K562 (cell line): ENCODE measurements around the gene FCRL1. TPM values are rescaled to one million over a fixed set of nuclear protein-coding genes. Genes with fewer than 3 reads are reported as not detected.

Experiments used
- ATAC-seq: fragments of 200-7000 bp; cut with Tn5 transposase; 3 replicates; pipeline ENCODE4 v1.9.1; 2020; ENCODE audit warnings: moderate library complexity
- BruUV-seq: library from RNA; stranded (reverse); fragments of 400-500 nt; replicated peaks from 2 replicates; lab custom pipeline; 2021; lab: Mats Ljungman, UMichigan
- CTCF ChIA-PET: fragments of 300-600 bp; formaldehyde crosslinking; extraction: SDS; loops from one replicate; lab custom pipeline; 2021; ENCODE audit warnings: low intra/inter-chr PET ratio; lab: Yijun Ruan, JAX
- POLR2A ChIA-PET: fragments of 300-600, 350-650 bp; sonication (Branson Sonifier 250); formaldehyde crosslinking; extraction: SDS; loops from one replicate; lab custom pipeline; 2021; ENCODE audit warnings: antibody characterized with exemption, inconsistent platforms; lab: Yijun Ruan, JAX
- DNase-seq, 4 experiments: peaks; one replicate each; pipeline versions ENCODE4 v3.0.0 to v3.0.0-alpha.2; 2011 to 2018; ENCODE audit warnings: low spot score in 3 of 4, mixed read lengths in 3 of 4; ENCODE audit errors: extremely low read depth in 1 of 4
- FAIRE-seq: peaks from 2 replicates; lab custom pipeline; 2011; peaks lifted over from hg19 to GRCh38; lab: Jason Lieb, UNC
- H2AFZ ChIP-seq: 2 replicates; pipeline ENCODE4 v1.6.0; 2011; ENCODE audit warnings: low read depth, low read length, control low read depth, inconsistent platforms
- H3K27ac ChIP-seq: fragments of 200-600 bp; 3 replicates; pipeline ENCODE4 v1.8.0; 2011; ENCODE audit warnings: low read depth, mild to moderate bottlenecking, control low read depth, inconsistent platforms, low read length, moderate library complexity, mixed read lengths; ENCODE audit errors: extremely low read depth
- H3K27me3 ChIP-seq, 2 experiments: fragments of 300-600 bp in 1 of 2; 2 replicates in 1 of 2; 3 replicates in 1 of 2; pipeline versions ENCODE4 v1.6.0 to v1.8.0; 2011; ENCODE audit warnings: inconsistent platforms in 2 of 2, low read length in 2 of 2, mild to moderate bottlenecking in 1 of 2, mixed read lengths in 1 of 2, moderate library complexity in 1 of 2; ENCODE audit not compliant: control insufficient read depth in 2 of 2, insufficient read depth in 2 of 2
- H3K36me3 ChIP-seq: fragments of 300-600 bp; 3 replicates; pipeline ENCODE4 v1.8.0; 2011; ENCODE audit warnings: mild to moderate bottlenecking, low read length, inconsistent platforms; ENCODE audit not compliant: control insufficient read depth, insufficient read depth
- H3K4me1 ChIP-seq, 2 experiments: fragments of 200-600 bp in 1 of 2; replicated peaks in 1 of 2; 2 replicates in 1 of 2; 3 replicates in 1 of 2; pipeline versions ENCODE4 v1.5.1 to v1.8.0; 2011; ENCODE audit warnings: inconsistent platforms in 2 of 2, low read length in 2 of 2, mild to moderate bottlenecking in 1 of 2, mixed read lengths in 1 of 2, moderate library complexity in 1 of 2; ENCODE audit not compliant: control insufficient read depth in 2 of 2, insufficient read depth in 2 of 2
- H3K4me2 ChIP-seq: 2 replicates; pipeline ENCODE4 v1.6.1; 2011; ENCODE audit warnings: low read length, control low read depth, inconsistent platforms, mixed read lengths; ENCODE audit not compliant: insufficient read depth
- H3K4me3 ChIP-seq: fragments of 200-600 bp; sonication (generic), shearing (Covaris generic); 2 replicates; pipeline ENCODE4 v1.5.1; 2016; ENCODE audit warnings: control low read depth, inconsistent platforms
- H3K79me2 ChIP-seq: fragments of 200-600 bp; 3 replicates; pipeline ENCODE4 v1.8.0; 2011; ENCODE audit warnings: low read length, inconsistent platforms; ENCODE audit not compliant: control insufficient read depth, insufficient read depth
- H3K9ac ChIP-seq, 2 experiments: 2 replicates each; pipeline versions ENCODE4 v1.6.0 to v1.6.1; 2011; ENCODE audit warnings: low read depth in 2 of 2, low read length in 2 of 2, control low read depth in 1 of 2, inconsistent platforms in 1 of 2, mild to moderate bottlenecking in 1 of 2, mixed read lengths in 1 of 2; ENCODE audit not compliant: insufficient read depth in 1 of 2
- H3K9me1 ChIP-seq: one replicate; pipeline ENCODE4 v1.6.0; 2011; ENCODE audit warnings: inconsistent platforms, mild to moderate bottlenecking, low read length, moderate library complexity; ENCODE audit not compliant: control insufficient read depth, insufficient read depth
- H3K9me3 ChIP-seq: replicated peaks from 2 replicates; pipeline ENCODE4 v1.5.1; 2011; ENCODE audit warnings: low read depth, low read length, inconsistent platforms; ENCODE audit not compliant: control insufficient read depth, insufficient read depth
- H4K20me1 ChIP-seq: replicated peaks from 2 replicates; pipeline ENCODE4 v1.6.1; 2011; ENCODE audit warnings: low read length, inconsistent platforms, mixed read lengths; ENCODE audit not compliant: control insufficient read depth, insufficient read depth
- ASH1L ChIP-seq: fragments of 450-650 bp; IDR thresholded peaks from 2 replicates; pipeline ENCODE4 v1.6.1; 2018; ENCODE audit warnings: borderline replicate concordance, mild to moderate bottlenecking, low read depth; ENCODE audit not compliant: partially characterized antibody
- CREB1 ChIP-seq, 2 experiments: sonication (generic) in 1 of 2; formaldehyde crosslinking in 1 of 2; IDR thresholded peaks; 2 replicates each; pipeline versions ENCODE4 v1.6.1 to v1.8.0; 2012 to 2022; ENCODE audit warnings: inconsistent platforms in 1 of 2, mild to moderate bottlenecking in 1 of 2, missing genetic modification reagents in 1 of 2, moderate library complexity in 1 of 2
- FOXJ2 ChIP-seq: fragments of 200-800 bp; sonication (Bioruptor generic); IDR thresholded peaks from 2 replicates; pipeline ENCODE4 v1.6.1; 2016; ENCODE audit warnings: missing genetic modification characterization, missing compliant biosample characterization
- HNRNPL ChIP-seq: fragments of 200-400 bp; formaldehyde crosslinking; IDR thresholded peaks from 2 replicates; pipeline ENCODE4 v1.6.1; 2017; ENCODE audit warnings: low read depth, mild to moderate bottlenecking, low read length
- IRF2 ChIP-seq: sonication (generic); formaldehyde crosslinking; IDR thresholded peaks from 2 replicates; pipeline ENCODE4 v1.8.1; 2022; ENCODE audit warnings: mild to moderate bottlenecking, missing genetic modification reagents
- L3MBTL2 ChIP-seq: fragments of 450-650 bp; IDR thresholded peaks from 2 replicates; pipeline ENCODE4 v1.6.1; 2016; ENCODE audit warnings: mild to moderate bottlenecking, moderate library complexity
- MCM2 ChIP-seq: fragments of 450-650 bp; IDR thresholded peaks from 2 replicates; pipeline ENCODE4 v1.6.1; 2017; ENCODE audit warnings: low read depth, mild to moderate bottlenecking
- MTA2 ChIP-seq: fragments of 450-650 bp; IDR thresholded peaks from 2 replicates; pipeline ENCODE4 v1.6.1; 2016; ENCODE audit warnings: low read depth
- PCBP1 ChIP-seq: fragments of 200-400 bp; formaldehyde crosslinking; IDR thresholded peaks from 2 replicates; pipeline ENCODE4 v1.6.1; 2018; ENCODE audit warnings: mild to moderate bottlenecking, low read depth, low read length; ENCODE audit not compliant: poor library complexity, severe bottlenecking
- POLR2AphosphoS5 ChIP-seq: IDR thresholded peaks from 2 replicates; pipeline ENCODE4 v1.6.1; 2011; ENCODE audit warnings: mild to moderate bottlenecking, low read depth, low read length, moderate library complexity; ENCODE audit not compliant: control insufficient read depth, insufficient read depth
- POLR3G ChIP-seq: IDR thresholded peaks from 2 replicates; pipeline ENCODE4 v1.6.1; 2011; ENCODE audit not compliant: insufficient read length, insufficient replicate concordance; ENCODE audit errors: extremely low read depth
- SPI1 ChIP-seq: IDR thresholded peaks from 2 replicates; pipeline ENCODE4 v1.6.1; 2011; ENCODE audit warnings: low read depth, low read length, control low read depth, borderline replicate concordance
- ZBTB5 ChIP-seq: fragments of 450-650 bp; IDR thresholded peaks from 2 replicates; pipeline ENCODE4 v1.6.1; 2017; ENCODE audit warnings: antibody characterized with exemption
- ZNF217 ChIP-seq: sonication (generic); formaldehyde crosslinking; IDR thresholded peaks from 2 replicates; pipeline ENCODE4 v1.8.0; 2022; ENCODE audit warnings: mild to moderate bottlenecking, missing genetic modification reagents
- ZNF740 ChIP-seq, 3 experiments: fragments of 200-800 bp in 1 of 3; sonication (Bioruptor generic) in 1 of 3; sonication (generic) in 1 of 3; formaldehyde crosslinking in 1 of 3; IDR thresholded peaks; 2 replicates each; pipeline versions ENCODE4 v1.6.1 to v1.8.0; 2016 to 2022; ENCODE audit warnings: mild to moderate bottlenecking in 2 of 3, missing compliant biosample characterization in 2 of 3, missing genetic modification characterization in 2 of 3, missing genetic modification reagents in 1 of 3
- ZNF778 ChIP-seq: fragments of 450-650 bp; formaldehyde crosslinking; IDR thresholded peaks from 2 replicates; pipeline ENCODE4 v1.4.0; 2020; ENCODE audit warnings: mild to moderate bottlenecking, moderate library complexity
- WGBS: fragments of 100-300 bp; shearing (Covaris generic); methylation state at CpG from one replicate; pipeline ENCODE4 v1.1.6; 2016; ENCODE audit warnings: low coverage, mixed read lengths; ENCODE audit not compliant: insufficient coverage; ENCODE audit errors: missing lambda C conversion rate; 5-methylcytosine and 5-hydroxymethylcytosine counted together
- in situ Hi-C: fragments of 300-500 bp; cut with MboI; formaldehyde crosslinking; loops from 4 replicates; pipeline ENCODE4 v1.15.0; 2018; ENCODE audit warnings: inconsistent platforms, mixed read lengths
- intact Hi-C: fragments of 100-400 bp; cut with micrococcal nuclease; formaldehyde crosslinking; loops from 2 replicates; pipeline ENCODE4 v1.14.2; 2022
- polyA plus RNA-seq, 8 experiments: library from polyadenylated mRNA; depleted of rRNA in 4 of 8; stranded (reverse) in 5 of 8; unstranded in 3 of 8; fragments of >200 nt; fragmentation: Nextera tagmentation in 2 of 8; fragmentation: Illumina TruSeq in 1 of 8; extraction: Ambion mirVana in 2 of 8; extraction: Trizol in 1 of 8; gene quantifications; 2 replicates each; pipeline versions ENCODE4 v1.2.1 to v1.2.3, GENCODE V29; 2011 to 2014; ENCODE audit warnings: inconsistent platforms in 1 of 8, missing spikeins in 1 of 8
- total RNA-seq, 7 experiments: library from RNA; depleted of rRNA in 6 of 7; stranded (reverse); fragments of >200 nt in 6 of 7; fragmentation: Illumina TruSeq in 2 of 7; extraction: Trizol in 2 of 7; gene quantifications; 2 replicates each; pipeline versions ENCODE4 v1.2.1 to v1.2.3, GENCODE V29; 2011 to 2021; ENCODE audit warnings: low replicate concordance in 1 of 7

Gene FCRL1
- total and polyA plus RNA-seq, 9 of the 15 experiments (the other 6 are each of a cell fraction or from before 2014, with no cell fraction given), result not detected

- Histone ChIP-seq H3K9me1 (no peaks in the 10 kb centered on the region), H3K4me2 (no peak overlapping the region)
- CTCF ChIA-PET, result no interaction called here
- intact Hi-C loops, result no loop called here
- no peak for TF ChIP-seq SPI1
- TF ChIP-seq CREB1 (IDR thresholded peaks at IDR 0.05), result no peak
- no peak for TF ChIP-seq CREB1 (CRISPR knock-in tag; IDR thresholded peaks at IDR 0.05)
- no peak for TF ChIP-seq HNRNPL
- TF ChIP-seq ZNF217 (CRISPR knock-in tag), result no peak
- no peak for TF ChIP-seq IRF2 (CRISPR knock-in tag)
- no peak for TF ChIP-seq ZNF740 (CRISPR knock-in tag; IDR thresholded peaks at IDR 0.05)
- no peak for TF ChIP-seq ZNF740 (tag; IDR thresholded peaks at IDR 0.05)
- TF ChIP-seq MTA2, result no peak
- TF ChIP-seq MCM2, result no peak
- TF ChIP-seq ZNF778 (CRISPR knock-in tag), result no peak
- TF ChIP-seq FOXJ2 (tag), result no peak
- TF ChIP-seq L3MBTL2, result no peak
- TF ChIP-seq ZBTB5, result no peak
- TF ChIP-seq POLR3G, result no peak
- no peak for TF ChIP-seq PCBP1
- no peak for TF ChIP-seq POLR2AphosphoS5
- TF ChIP-seq ASH1L, result no peak
- TF ChIP-seq, all 486 proteins: peak for 0
- H3K36me3 ChIP-seq, result no peaks in the 10 kb centered on the region
- no peak overlapping the region for H3K27ac ChIP-seq
- no peaks in the 10 kb centered on the region for H3K79me2 ChIP-seq
- in situ Hi-C loops, result no loop called here
- H2AFZ ChIP-seq, result no peak overlapping the region
- H3K4me3 ChIP-seq, result no peak overlapping the region
- H3K9me3 ChIP-seq, result no peaks in the 10 kb centered on the region
- H3K27me3 ChIP-seq, result no peaks in the 10 kb centered on the region
- H3K4me1 ChIP-seq, result no peaks in the 10 kb centered on the region
- H4K20me1 ChIP-seq, result no peaks in the 10 kb centered on the region
- BruUV-seq, result no TSS peak
- no peak for DNase-seq
- no peak for ATAC-seq
- POLR2A ChIA-PET, result no interaction called here
- H3K9ac ChIP-seq, result no peak overlapping the region
- FAIRE-seq, result no peak
- WGBS, result 10% methylated on average over 1 of the region's 1 CpG
Measured at GRCh38 chr1:157799996-157800395, 19.9 kb downstream of the FCRL1 start.
